Suprapubic skin (tissue), 4 donors: Measurements from ENCODE around the gene CMSS1. TPM values are rescaled to one million over a fixed set of nuclear protein-coding genes. Genes with fewer than 3 reads are reported as not detected.

Source experiments
- DNase-seq, 2 donors: peaks; one replicate each; pipeline ENCODE4 v3.0.0-alpha.2; 2019; ENCODE audit warnings: low spot score in 2 of 2
- H3K27ac ChIP-seq: fragments of 200-600 bp; sonication (generic); one replicate; pipeline ENCODE4 v1.5.1; 2019
- H3K27me3 ChIP-seq: fragments of 200-600 bp; sonication (generic); one replicate; pipeline ENCODE4 v1.5.1; 2019
- H3K36me3 ChIP-seq: fragments of 200-600 bp; sonication (generic); one replicate; pipeline ENCODE4 v1.5.1; 2019
- H3K4me1 ChIP-seq: fragments of 200-600 bp; sonication (generic); one replicate; pipeline ENCODE4 v1.5.1; 2019
- H3K4me3 ChIP-seq: fragments of 200-600 bp; sonication (generic); one replicate; pipeline ENCODE4 v1.5.1; 2019; ENCODE audit warnings: mild to moderate bottlenecking
- H3K9me3 ChIP-seq: fragments of 200-600 bp; sonication (generic); one replicate; pipeline ENCODE4 v1.5.1; 2019
- EP300 ChIP-seq: sonication (generic); formaldehyde crosslinking; IDR thresholded peaks from one replicate; pipeline ENCODE4 v1.6.1; 2017; ENCODE audit warnings: antibody characterized with exemption
- POLR2A ChIP-seq, 2 donors: fragments of 450-650 bp; IDR thresholded peaks; one replicate each; pipeline ENCODE4 v1.6.1; 2017; ENCODE audit warnings: antibody characterized with exemption in 2 of 2, mild to moderate bottlenecking in 2 of 2, moderate library complexity in 2 of 2
- POLR2AphosphoS5 ChIP-seq, 3 donors: sonication (generic); formaldehyde crosslinking; IDR thresholded peaks; one replicate each; pipeline ENCODE4 v1.6.1; 2017; ENCODE audit warnings: antibody characterized with exemption in 3 of 3
- WGBS: methylation state at CpG from one replicate; pipeline ENCODE4 v1.1.5; 2018; 5-methylcytosine and 5-hydroxymethylcytosine counted together
- total RNA-seq, 4 donors: library from RNA; depleted of rRNA; stranded (reverse); fragments of >200 nt; gene quantifications; one replicate each; pipeline ENCODE4 v1.1.0, GENCODE V29; 2016
- TF ChIP-seq, protein P1 (sequence below), 2 donors: fragments of 200-600 bp in 1 of 2; fragments of 450-650 bp in 1 of 2; sonication (generic) in 1 of 2; IDR thresholded peaks; one replicate each; pipeline ENCODE4 v1.5.1; 2016 to 2019; ENCODE audit warnings: antibody characterized with exemption in 2 of 2, mild to moderate bottlenecking in 1 of 2, moderate library complexity in 1 of 2

The CMSS1 gene
- total RNA-seq, 4 donors from 2014 or later = 13.2 to 17.1 (median 13.5) TPM

DNA sequence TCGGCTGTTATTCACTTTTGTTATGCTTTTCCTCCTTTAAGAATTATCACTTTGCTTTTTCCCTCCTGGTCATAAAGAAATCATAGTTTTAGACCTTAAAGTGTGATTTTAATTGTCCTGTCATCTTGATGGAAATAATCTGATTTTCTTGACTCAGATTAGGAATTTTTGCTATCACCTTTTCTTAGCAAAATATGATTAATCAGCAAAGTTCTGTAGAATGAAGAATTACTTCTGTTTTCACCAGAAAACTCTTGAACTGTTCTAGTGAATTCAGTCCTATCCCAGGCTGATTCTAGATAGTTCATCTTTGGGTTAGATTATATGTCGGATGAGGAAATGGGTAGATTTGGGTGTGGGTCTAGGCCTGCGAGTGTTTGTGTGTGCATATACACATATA is 12.2 kb downstream of the CMSS1 start:
- H3K27me3 ChIP-seq = no peaks in the 10 kb centered on the region
- H3K9me3 ChIP-seq = no peaks in the 10 kb centered on the region
- no peaks in the 10 kb centered on the region for H3K36me3 ChIP-seq
- no peak overlapping the region for H3K27ac ChIP-seq
- H3K4me3 ChIP-seq = no peak overlapping the region
- TF ChIP-seq POLR2A (IDR thresholded peaks at IDR 0.05) (no peak), POLR2AphosphoS5 (IDR thresholded peaks at IDR 0.05) (no peak)
- TF ChIP-seq, protein P1, sequence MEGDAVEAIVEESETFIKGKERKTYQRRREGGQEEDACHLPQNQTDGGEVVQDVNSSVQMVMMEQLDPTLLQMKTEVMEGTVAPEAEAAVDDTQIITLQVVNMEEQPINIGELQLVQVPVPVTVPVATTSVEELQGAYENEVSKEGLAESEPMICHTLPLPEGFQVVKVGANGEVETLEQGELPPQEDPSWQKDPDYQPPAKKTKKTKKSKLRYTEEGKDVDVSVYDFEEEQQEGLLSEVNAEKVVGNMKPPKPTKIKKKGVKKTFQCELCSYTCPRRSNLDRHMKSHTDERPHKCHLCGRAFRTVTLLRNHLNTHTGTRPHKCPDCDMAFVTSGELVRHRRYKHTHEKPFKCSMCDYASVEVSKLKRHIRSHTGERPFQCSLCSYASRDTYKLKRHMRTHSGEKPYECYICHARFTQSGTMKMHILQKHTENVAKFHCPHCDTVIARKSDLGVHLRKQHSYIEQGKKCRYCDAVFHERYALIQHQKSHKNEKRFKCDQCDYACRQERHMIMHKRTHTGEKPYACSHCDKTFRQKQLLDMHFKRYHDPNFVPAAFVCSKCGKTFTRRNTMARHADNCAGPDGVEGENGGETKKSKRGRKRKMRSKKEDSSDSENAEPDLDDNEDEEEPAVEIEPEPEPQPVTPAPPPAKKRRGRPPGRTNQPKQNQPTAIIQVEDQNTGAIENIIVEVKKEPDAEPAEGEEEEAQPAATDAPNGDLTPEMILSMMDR (IDR thresholded peaks at IDR 0.05) = no peak
- WGBS = 96% methylated on average over 3 of the region's 3 CpGs
- H3K4me1 ChIP-seq = peaks cover 7% of the 10 kb centered on the region
- DNase-seq = no peak

DNA sequence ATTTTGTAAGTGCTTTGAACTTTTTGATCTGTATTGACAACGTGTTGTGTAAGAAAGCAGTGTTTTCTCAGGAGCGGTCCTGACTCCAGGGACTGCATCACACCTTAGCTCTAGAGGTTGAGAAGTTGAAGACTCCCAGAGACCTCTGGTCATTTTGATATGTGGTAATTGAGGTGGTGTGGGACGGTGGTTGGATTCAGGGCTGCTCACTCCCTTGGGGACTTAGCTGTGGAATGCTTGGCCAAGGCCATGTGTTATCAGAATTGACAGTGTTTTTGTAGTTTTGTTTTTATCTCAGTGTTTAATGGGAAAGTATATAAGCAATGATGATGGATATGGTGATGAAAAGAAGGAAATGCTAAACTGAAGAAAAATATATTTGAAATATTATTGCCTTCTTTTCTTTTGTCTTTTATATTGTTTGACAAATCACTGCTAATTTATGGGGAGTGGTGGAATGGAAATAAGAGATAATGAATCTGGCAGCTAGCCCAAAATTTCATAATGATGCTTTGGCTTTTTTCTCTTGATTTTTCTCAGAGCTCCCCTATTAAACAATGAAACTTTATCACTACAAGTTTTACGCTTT is 16.0 kb downstream of the CMSS1 start:
- TF ChIP-seq POLR2A (IDR thresholded peaks at IDR 0.05) = no peak
- TF ChIP-seq, protein P1 (IDR thresholded peaks at IDR 0.05) = no peak
- TF ChIP-seq EP300 = no peak
- TF ChIP-seq POLR2AphosphoS5 (IDR thresholded peaks at IDR 0.05) = no peak
- no peaks in the 10 kb centered on the region for H3K27me3 ChIP-seq
- no peak for DNase-seq
- no peak overlapping the region for H3K27ac ChIP-seq
- peaks cover 2% of the 10 kb centered on the region for H3K4me1 ChIP-seq
- WGBS = 73% methylated on average over 4 of the region's 4 CpGs
- no peaks in the 10 kb centered on the region for H3K9me3 ChIP-seq
- no peak overlapping the region for H3K4me3 ChIP-seq
- no peaks in the 10 kb centered on the region for H3K36me3 ChIP-seq

DNA sequence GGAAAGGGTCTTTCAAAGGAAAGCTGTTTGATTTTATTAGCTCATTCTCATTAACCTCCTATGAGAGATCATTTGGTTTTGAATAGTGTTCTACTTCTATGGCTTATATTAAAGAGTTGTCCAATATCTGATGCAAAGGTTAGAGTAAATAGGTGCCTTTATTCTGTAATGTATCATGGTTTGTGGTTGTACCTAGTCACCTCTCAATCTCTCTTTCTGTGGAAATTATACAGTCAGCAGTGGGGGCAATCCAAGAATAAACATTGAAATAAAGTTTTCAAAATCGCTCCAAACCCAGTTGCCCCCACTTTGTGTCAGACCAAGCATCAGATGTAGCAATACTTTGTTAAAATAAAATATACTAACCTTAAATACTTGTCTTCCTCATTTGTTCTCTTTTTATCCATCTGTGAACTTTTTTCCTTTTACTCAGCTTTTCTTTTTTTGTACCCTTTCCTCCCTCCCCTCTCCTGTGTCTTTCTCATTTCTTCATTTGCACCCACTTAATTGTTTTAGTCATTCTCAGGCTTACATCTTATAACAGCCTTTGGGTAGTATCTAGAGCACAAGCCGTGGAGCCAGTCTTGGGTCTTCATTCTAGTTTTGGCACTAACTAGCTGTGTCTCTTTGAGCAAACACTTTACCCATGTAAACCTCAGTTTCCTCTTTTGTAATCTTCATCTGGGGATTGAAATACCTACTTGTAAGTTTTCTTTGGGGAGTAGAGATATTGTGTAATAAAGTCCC is 16.7 kb downstream of the CMSS1 start:
- no peak for DNase-seq
- Histone ChIP-seq H3K27me3 (no peaks in the 10 kb centered on the region), H3K36me3 (no peaks in the 10 kb centered on the region), H3K27ac (no peak overlapping the region), H3K4me1 (peaks cover 2% of the 10 kb centered on the region), H3K9me3 (no peaks in the 10 kb centered on the region), H3K4me3 (no peak overlapping the region)
- TF ChIP-seq EP300 = no peak
- TF ChIP-seq POLR2AphosphoS5 (IDR thresholded peaks at IDR 0.05) = no peak
- no peak for TF ChIP-seq POLR2A (IDR thresholded peaks at IDR 0.05)
- TF ChIP-seq, protein P1 (IDR thresholded peaks at IDR 0.05) = no peak
- 92% methylated on average over 2 of the region's 2 CpGs for WGBS

DNA sequence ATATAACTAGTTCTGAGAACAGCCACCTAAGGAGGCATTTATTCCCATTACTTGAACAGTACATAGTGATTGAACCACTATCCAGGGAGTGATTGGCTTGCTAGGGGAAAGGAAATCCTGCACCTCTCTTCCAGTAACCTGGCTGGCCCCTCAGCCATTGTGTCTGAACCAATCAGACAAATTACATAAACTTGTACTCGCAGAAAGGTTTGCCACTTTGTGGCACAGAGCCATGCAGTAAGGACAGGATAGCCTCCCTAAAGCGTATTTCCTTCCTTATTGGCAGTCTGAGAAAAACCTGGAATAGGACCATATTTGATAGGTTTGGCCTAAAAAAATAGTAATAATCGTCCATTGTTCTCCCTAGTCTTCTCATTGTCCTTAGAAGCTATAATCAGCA is 19.0 kb downstream of the CMSS1 start:
- TF ChIP-seq EP300 = no peak
- TF ChIP-seq, protein P1 (IDR thresholded peaks at IDR 0.05) = no peak
- TF ChIP-seq POLR2A (IDR thresholded peaks at IDR 0.05) = no peak
- no peak for TF ChIP-seq POLR2AphosphoS5 (IDR thresholded peaks at IDR 0.05)
- Histone ChIP-seq H3K9me3 (no peaks in the 10 kb centered on the region), H3K36me3 (no peaks in the 10 kb centered on the region), H3K4me3 (no peak overlapping the region), H3K4me1 (peaks cover 6% of the 10 kb centered on the region), H3K27me3 (no peaks in the 10 kb centered on the region), H3K27ac (no peak overlapping the region)
- WGBS = 68% methylated on average over 3 of the region's 3 CpGs
- no peak for DNase-seq

DNA sequence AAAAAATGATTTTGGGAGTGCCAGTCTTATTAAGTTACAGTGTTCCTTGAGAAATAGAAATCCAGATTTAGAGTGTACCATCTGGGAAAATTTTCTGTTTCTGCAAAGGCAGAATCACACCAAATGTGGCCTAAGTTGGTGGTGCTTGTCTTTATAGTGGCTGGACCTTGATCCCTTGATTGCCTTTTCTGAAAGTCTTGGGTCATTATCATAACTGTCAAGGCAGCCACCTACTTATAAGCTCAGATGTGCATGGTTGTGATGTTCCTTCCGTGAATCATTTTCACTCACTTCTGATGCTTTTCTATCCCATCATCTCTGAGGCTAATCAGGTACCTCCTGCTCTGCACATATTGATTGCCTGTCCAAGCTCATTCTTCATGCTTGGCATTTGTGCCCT is 20.1 kb downstream of the CMSS1 start:
- Histone ChIP-seq H3K9me3 (no peaks in the 10 kb centered on the region), H3K27ac (no peak overlapping the region), H3K4me3 (no peak overlapping the region), H3K27me3 (no peaks in the 10 kb centered on the region), H3K36me3 (no peaks in the 10 kb centered on the region), H3K4me1 (peaks cover 6% of the 10 kb centered on the region)
- no peak for DNase-seq
- WGBS = 92% methylated on average over 1 of the region's 1 CpG
- TF ChIP-seq, protein P1 (IDR thresholded peaks at IDR 0.05) = no peak
- TF ChIP-seq POLR2AphosphoS5 (IDR thresholded peaks at IDR 0.05) (no peak), EP300 (no peak), POLR2A (IDR thresholded peaks at IDR 0.05) (no peak)
